ENCODE data around the gene SUMO3.

SUMO3 gene

GRCh38 chr21:44849616-44850130 is 31.8 kb upstream of the SUMO3 start:
- Histone ChIP-seq H3K27me3 (ENCODE audit: insufficient read depth, low read length) (no peaks in the 10 kb centered on the region; the same call in 1 of the 2 replicates), H3K9me2 (ENCODE audit: low read depth, low read length) (no peaks in the 10 kb centered on the region), H3K9ac (ENCODE audit: low read length) (no peak overlapping the region), H3K4me3 (ENCODE audit: low read depth, low read length, poor library complexity, severe bottlenecking) (no peak overlapping the region), H2AFZ (ENCODE audit: low read length) (no peak overlapping the region), H3F3A (ENCODE audit: insufficient read depth, low read length) (no peaks in the 10 kb centered on the region), H3K4me1 (ENCODE audit: insufficient read depth, low read length, severe bottlenecking) (peaks cover 12% of the 10 kb centered on the region), H4K20me1 (ENCODE audit: insufficient read depth, low read length) (no peaks in the 10 kb centered on the region), H3K4me2 (ENCODE audit: low read length) (no peak overlapping the region), H3K36me3 (ENCODE audit: insufficient read depth, low read length) (peaks cover 38% of the 10 kb centered on the region), H3K79me2 (ENCODE audit: insufficient read depth, low read length) (no peaks in the 10 kb centered on the region), H3K9me3 (ENCODE audit: low read length) (no peaks in the 10 kb centered on the region), H3K27ac (ENCODE audit: low read depth, low read length, poor library complexity, severe bottlenecking) (no peak overlapping the region)
- no peak for TF ChIP-seq EZH2 (IDR thresholded peaks at IDR 0.05; ENCODE audit: borderline replicate concordance, low read length)

GRCh38 chr21:44848821-44849521 is 31.1 kb upstream of the SUMO3 start:
- H4K20me1 ChIP-seq (ENCODE audit: insufficient read depth, low read length) = no peaks in the 10 kb centered on the region

DNA sequence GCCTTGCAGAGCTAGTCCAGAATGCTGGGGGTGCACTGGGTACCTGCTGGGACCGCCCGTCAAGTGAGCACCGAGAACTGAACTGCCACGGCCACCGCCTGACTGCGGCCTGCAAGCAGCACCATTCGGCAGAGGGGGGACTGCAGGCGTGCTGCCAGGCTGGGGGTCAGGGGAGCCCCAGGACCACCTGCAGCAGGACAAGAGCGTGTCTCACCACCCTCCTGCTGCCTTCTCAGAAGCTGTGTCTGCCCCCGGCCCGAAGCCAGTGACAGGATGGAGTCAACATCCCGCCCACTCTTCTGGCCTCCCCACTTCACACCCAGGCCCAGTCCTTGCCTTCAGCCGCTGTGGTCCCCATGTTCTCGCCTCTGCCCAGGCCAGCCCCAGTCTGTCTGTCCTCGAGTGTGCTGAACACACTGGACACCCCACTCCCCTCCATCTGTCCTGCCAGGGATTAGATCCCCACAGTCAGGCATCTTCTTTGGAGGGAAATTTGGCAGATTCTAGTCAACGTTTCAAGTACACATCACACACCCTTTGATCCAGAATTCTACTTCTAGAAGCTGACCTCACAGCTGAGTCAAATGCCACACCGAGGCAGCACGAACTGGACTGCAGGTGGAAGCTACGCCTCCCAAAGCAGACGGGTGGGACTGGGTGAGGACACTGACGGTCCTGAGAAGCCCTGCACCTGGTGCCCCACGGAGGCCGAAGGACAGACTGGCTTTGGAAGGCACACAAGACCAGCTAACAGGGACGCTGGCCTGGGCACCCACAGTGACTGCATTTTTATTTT is 29.6 kb upstream of the SUMO3 start:
- Histone ChIP-seq H3K27ac (ENCODE audit: low read depth, low read length, poor library complexity, severe bottlenecking) (no peak overlapping the region), H3K9me3 (ENCODE audit: low read length) (no peaks in the 10 kb centered on the region), H3K9ac (ENCODE audit: low read length) (no peak overlapping the region), H3K36me3 (ENCODE audit: insufficient read depth, low read length) (peaks cover 27% of the 10 kb centered on the region), H3K79me2 (ENCODE audit: insufficient read depth, low read length) (no peaks in the 10 kb centered on the region), H3K4me1 (ENCODE audit: insufficient read depth, low read length, severe bottlenecking) (peaks cover 12% of the 10 kb centered on the region), H3K4me2 (ENCODE audit: low read length) (no peak overlapping the region), H3F3A (ENCODE audit: insufficient read depth, low read length) (no peaks in the 10 kb centered on the region), H2AFZ (ENCODE audit: low read length) (no peak overlapping the region), H4K20me1 (ENCODE audit: insufficient read depth, low read length) (no peaks in the 10 kb centered on the region), H3K9me2 (ENCODE audit: low read depth, low read length) (no peaks in the 10 kb centered on the region), H3K27me3 (ENCODE audit: insufficient read depth, low read length) (no peaks in the 10 kb centered on the region; the same call in 1 of the 2 replicates), H3K4me3 (ENCODE audit: low read depth, low read length, poor library complexity, severe bottlenecking) (no peak overlapping the region)
- TF ChIP-seq EZH2 (IDR thresholded peaks at IDR 0.05; ENCODE audit: borderline replicate concordance, low read length) = no peak
- TF ChIP-seq, protein P1, sequence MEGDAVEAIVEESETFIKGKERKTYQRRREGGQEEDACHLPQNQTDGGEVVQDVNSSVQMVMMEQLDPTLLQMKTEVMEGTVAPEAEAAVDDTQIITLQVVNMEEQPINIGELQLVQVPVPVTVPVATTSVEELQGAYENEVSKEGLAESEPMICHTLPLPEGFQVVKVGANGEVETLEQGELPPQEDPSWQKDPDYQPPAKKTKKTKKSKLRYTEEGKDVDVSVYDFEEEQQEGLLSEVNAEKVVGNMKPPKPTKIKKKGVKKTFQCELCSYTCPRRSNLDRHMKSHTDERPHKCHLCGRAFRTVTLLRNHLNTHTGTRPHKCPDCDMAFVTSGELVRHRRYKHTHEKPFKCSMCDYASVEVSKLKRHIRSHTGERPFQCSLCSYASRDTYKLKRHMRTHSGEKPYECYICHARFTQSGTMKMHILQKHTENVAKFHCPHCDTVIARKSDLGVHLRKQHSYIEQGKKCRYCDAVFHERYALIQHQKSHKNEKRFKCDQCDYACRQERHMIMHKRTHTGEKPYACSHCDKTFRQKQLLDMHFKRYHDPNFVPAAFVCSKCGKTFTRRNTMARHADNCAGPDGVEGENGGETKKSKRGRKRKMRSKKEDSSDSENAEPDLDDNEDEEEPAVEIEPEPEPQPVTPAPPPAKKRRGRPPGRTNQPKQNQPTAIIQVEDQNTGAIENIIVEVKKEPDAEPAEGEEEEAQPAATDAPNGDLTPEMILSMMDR (IDR thresholded peaks at IDR 0.05; ENCODE audit: low read length) = no peak

More at GRCh38 chr21:44848821-44849521, 31.1 kb upstream of the SUMO3 start:
- Histone ChIP-seq H3K9me3 (ENCODE audit: low read length) (no peaks in the 10 kb centered on the region), H3K27ac (ENCODE audit: low read depth, low read length, poor library complexity, severe bottlenecking) (no peak overlapping the region), H2AFZ (ENCODE audit: low read length) (no peak overlapping the region), H3F3A (ENCODE audit: insufficient read depth, low read length) (no peaks in the 10 kb centered on the region), H3K4me1 (ENCODE audit: insufficient read depth, low read length, severe bottlenecking) (peaks cover 12% of the 10 kb centered on the region), H3K9me2 (ENCODE audit: low read depth, low read length) (no peaks in the 10 kb centered on the region), H3K9ac (ENCODE audit: low read length) (no peak overlapping the region), H3K36me3 (ENCODE audit: insufficient read depth, low read length) (peaks cover 32% of the 10 kb centered on the region), H3K4me2 (ENCODE audit: low read length) (no peak overlapping the region), H3K4me3 (ENCODE audit: low read depth, low read length, poor library complexity, severe bottlenecking) (no peak overlapping the region), H3K27me3 (ENCODE audit: insufficient read depth, low read length) (no peaks in the 10 kb centered on the region; the same call in 1 of the 2 replicates), H3K79me2 (ENCODE audit: insufficient read depth, low read length) (no peaks in the 10 kb centered on the region)
- no peak for TF ChIP-seq EZH2 (IDR thresholded peaks at IDR 0.05; ENCODE audit: borderline replicate concordance, low read length)

All from OCI-LY1 (cell line).